NOMO-1 treated with DMSO at 0.1 percent for 48 hours (cell line): ENCODE results near the gene LILRB3.
"Not testable (repeated sequence)": the region's sequence is repeated elsewhere in the genome, so short reads cannot be mapped to it uniquely, and the experiment has no call there.

Experiments used
- DNase-seq: peaks from one replicate; lab custom pipeline; 2025; ENCODE audit not compliant: unreplicated experiment; lab: John Stamatoyannopoulos, UW

The LILRB3 gene

DNA sequence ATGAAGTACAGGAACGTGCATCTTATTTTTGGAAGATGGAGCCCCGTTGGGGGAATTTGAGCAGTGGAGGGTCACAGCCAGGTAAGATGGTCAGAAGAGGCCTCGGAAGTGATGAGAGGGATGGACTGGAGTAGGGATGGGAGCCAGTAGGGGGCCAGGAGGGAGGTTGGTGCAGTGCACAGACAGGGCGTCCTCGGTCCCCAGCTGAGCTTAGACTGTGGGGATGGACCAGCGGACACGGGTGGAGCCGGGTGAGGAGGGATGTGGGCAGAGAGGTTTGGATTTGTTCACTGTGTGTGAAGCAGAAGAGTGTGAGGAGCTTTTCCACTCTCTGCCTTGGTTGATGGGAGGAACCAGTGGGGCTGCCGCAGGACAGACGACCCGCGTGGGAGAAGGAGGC is 11.6 kb downstream of the LILRB3 start:
- DNase-seq: no peak

DNA sequence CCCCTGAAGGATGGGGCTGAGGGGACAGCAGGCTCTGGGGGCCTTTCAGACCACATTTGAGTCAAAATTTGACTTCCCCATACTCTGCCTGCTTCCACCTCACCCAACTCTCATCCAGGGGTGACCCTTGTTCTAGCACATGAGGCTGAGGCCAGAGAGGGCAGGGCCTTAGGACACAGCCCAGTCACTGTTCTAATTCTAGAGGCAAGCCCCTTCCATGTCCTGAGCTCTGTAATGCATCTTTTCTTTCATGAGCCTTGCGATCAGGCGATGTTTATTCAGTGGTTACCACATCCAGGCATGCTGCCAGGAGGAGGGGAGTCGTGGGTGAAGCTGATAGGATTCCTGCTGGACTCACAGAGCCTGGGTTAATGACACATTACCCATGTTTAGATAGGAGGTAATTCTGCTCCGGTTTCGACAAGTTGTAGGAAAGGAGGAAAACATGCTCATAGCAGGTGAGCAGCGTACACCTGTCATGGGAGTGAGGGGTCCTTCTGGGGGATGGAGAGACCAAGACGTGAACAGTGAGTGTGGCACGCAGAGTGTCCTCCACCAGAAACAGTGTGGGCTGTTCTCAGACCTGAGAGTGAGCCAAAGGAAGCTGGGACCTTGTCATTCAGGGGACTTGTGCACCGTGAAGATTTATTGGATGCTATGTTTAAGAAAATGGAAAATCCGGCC is 12.9 kb downstream of the LILRB3 start:
- peak; percentile 38 for DNase-seq

GRCh38 chr19:54209058-54209810 is 13.6 kb downstream of the LILRB3 start:
- no peak for DNase-seq

DNA sequence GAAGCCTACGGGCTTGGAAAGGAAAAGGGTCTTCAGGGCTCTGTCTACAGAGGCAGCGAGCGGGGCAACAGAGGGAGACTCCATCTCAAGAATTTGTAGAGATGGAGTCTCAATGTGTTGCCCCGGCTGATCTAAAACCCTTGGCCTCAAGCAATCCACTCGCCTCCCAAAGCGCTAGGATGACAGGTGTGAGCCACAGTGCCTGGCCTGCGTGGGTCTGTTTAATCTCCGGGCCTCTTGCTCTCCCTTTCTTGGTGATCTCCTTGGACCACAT is 14.1 kb downstream of the LILRB3 start:
- DNase-seq: no peak

DNA sequence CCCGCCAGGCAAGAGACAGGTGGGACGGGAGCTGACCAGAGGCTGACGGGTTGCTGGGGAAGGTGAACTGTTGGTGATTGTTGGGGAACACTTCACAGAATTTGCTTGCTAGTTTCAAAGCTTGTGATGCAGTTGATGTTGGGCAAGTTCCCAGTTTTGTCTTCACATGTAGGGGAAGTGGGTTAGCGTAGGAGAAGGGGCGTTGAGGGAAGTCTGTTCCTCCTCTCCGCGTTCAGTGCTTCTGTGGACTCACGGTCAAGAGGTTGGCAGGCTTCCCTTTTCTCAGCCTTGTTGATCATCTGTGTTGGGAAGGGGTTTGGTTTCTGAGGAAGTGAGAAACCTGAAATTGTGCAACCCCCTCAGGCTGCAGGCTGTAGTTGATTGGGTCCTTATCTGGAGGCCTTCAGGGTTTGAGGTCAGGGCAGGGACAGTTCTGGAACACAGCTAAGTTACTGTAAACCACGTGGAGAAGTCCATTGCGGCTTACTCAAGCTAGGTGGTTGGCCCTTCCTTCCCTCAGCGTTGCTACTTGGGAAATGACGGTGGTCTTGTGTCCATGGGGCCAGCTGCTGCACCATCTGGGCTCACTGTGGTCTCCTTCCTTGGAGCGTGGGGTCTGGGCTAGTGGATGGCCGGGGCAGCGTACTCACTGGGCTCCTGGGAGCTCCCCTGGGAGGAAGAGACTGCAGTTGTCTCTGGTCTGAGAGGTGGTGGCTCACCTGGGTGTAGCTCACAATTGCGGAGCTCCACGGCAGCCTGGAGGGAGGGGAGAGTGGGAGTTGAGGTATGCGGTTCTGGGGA is 14.6 kb downstream of the LILRB3 start:
- DNase-seq: peak; percentile 100

DNA sequence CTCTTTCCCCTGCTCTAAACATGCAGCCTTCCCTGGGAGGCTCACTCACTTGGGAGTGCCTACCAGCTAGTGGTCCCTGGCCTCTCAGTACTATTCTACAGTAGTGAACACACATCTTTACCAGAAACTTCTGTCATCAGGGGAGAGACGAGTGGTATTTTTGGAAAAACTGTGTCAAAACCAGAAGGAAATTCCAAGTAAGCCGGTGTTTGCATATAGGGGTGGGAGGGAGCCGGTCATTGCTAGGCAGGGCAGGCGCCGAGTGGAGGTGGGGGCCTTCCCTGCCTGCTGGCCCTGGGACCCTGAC is 15.2 kb downstream of the LILRB3 start:
- DNase-seq: no peak

GRCh38 chr19:54207193-54207592 is 15.6 kb downstream of the LILRB3 start:
- DNase-seq: not testable (repeated sequence)

GRCh38 chr19:54206831-54207177 is 16.0 kb downstream of the LILRB3 start:
- DNase-seq: no peak

GRCh38 chr19:54206030-54206830 is 16.6 kb downstream of the LILRB3 start:
- DNase-seq: no peak

DNA sequence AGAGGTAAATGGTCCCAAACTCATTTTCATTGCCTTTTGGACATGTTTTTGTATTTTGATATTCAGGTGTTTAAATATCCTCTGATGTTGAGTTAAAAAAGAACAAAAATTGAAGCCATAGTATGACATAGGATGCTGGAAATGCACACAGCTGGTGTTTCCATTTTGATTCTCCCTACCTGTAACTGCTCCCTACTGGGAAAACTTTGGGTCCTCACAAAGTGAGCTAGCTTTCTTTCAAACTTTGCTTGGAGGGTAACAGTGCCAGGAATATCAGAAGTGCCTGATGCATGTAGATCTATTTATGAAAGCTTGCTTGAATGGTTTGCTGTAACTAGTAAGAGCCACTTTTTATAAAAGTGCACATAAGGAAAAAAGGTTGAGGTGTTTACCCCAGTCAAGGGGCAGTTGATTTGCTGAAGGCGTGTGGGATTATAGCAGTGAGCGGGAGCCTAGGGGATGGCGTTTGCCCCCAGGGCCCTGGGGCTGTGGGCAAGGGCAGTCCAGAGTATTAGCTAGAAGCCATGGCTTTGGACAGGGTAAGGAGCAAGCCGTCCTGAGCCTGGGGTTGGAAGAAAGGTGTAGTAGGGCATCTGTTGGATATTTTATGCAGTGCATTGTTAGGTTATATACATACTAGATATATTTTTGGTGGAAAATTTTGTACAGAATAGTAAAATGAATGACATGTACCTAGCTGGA is 17.9 kb downstream of the LILRB3 start:
- DNase-seq: no peak

GRCh38 chr19:54203151-54203611 is 19.6 kb downstream of the LILRB3 start:
- no peak for DNase-seq

- no peak for DNase-seq
Measured at GRCh38 chr19:54201980-54202379, 20.8 kb downstream of the LILRB3 start.

DNA sequence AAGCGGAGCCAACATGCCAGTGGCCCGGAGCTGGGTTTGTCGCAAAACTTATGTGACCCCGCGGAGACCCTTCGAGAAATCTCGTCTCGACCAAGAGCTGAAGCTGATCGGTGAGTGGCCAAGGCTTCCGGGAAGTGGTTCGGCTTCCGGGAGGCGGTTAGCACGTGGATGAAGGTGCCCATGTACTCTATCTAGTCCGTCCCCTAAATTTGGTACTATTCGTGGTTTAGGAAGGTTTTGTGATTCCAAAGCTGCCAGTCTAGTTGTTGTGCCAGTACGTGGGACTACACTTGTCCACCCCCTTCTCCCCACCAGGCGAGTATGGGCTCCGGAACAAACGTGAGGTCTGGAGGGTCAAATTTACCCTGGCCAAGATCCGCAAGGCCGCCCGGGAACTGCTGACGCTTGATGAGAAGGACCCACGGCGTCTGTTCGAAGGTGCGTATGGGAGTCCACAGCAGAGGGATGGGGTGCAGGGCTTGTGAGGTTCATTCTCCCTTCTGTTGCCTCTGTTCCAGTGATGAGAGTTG is 21.6 kb downstream of the LILRB3 start:
- no peak for DNase-seq

- no peak for DNase-seq
Measured at GRCh38 chr19:54199401-54199800, 23.4 kb downstream of the LILRB3 start.

- DNase-seq: no peak
Measured at GRCh38 chr19:54197121-54197520, 25.7 kb downstream of the LILRB3 start.

DNA sequence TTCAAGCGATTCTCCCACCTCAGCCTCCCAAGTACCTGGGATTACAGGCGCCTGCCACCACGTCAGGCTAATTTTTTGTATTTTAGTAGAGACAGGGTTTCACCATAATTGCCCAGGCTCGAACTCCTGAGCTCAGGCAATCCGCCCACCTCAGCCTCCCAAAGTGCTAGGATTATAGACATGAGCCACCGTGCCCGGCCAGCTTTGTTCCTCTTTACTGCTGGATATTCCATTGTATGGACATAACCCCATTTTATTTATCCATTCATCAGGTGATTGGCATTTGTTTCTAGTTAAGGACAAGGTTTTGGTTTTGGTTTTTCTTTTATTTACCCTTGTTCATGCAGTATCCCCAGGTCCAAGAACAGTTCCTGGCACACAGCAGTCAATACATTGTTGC is 26.3 kb downstream of the LILRB3 start:
- DNase-seq: no peak

GRCh38 chr19:54194463-54194862 is 28.3 kb downstream of the LILRB3 start:
- DNase-seq: not testable (repeated sequence)

- no peak for DNase-seq
Measured at GRCh38 chr19:54193011-54193410, 29.8 kb downstream of the LILRB3 start.

GRCh38 chr19:54191811-54192453 is 30.9 kb downstream of the LILRB3 start:
- DNase-seq: no peak
